Transverse colon (tissue), 4 donors: Measurements from ENCODE around the gene LRP3. TPM values are rescaled to one million over a fixed set of nuclear protein-coding genes. Genes with fewer than 3 reads are reported as not detected.

ENCODE experiments used
- DNase-seq: peaks from one replicate; pipeline ENCODE4 v3.0.0-alpha.2; 2019
- H3K27ac ChIP-seq, 4 donors: fragments of 200-600 bp; sonication (generic); 2 replicates each; pipeline ENCODE4 v1.5.1; 2016 to 2018; ENCODE audit warnings: inconsistent platforms in 4 of 4
- H3K27me3 ChIP-seq: fragments of 200-600 bp; sonication (generic); 2 replicates; pipeline ENCODE4 v1.5.1; 2017; ENCODE audit warnings: inconsistent platforms
- H3K36me3 ChIP-seq, 4 donors: fragments of 200-600 bp; sonication (generic); 2 replicates each; pipeline ENCODE4 v1.5.1; 2017 to 2019; ENCODE audit warnings: inconsistent platforms in 4 of 4
- H3K4me1 ChIP-seq, 4 donors: fragments of 200-600 bp; sonication (generic); 2 replicates each; pipeline ENCODE4 v1.5.1; 2017 to 2020; ENCODE audit warnings: inconsistent platforms in 4 of 4
- H3K4me3 ChIP-seq, 4 donors: fragments of 200-600 bp; sonication (generic); 1 replicate in 1 of 4; 2 replicates in 3 of 4; pipeline versions ENCODE4 v1.5.1 to v1.6.1; 2017 to 2019; ENCODE audit warnings: inconsistent platforms in 4 of 4
- H3K9me3 ChIP-seq, 2 donors: fragments of 200-600 bp; sonication (generic); 2 replicates each; pipeline ENCODE4 v1.5.1; 2017 to 2019; ENCODE audit warnings: inconsistent platforms in 2 of 2
- CTCF ChIP-seq, 5 experiments: fragments of 200-600 bp in 3 of 5; fragments of 450-650 bp in 2 of 5; sonication (generic) in 3 of 5; IDR thresholded peaks; 1 replicate in 2 of 5; 2 replicates in 3 of 5; pipeline ENCODE4 v1.5.1; 2016 to 2017; ENCODE audit warnings: antibody characterized with exemption in 5 of 5, inconsistent platforms in 3 of 5, mild to moderate bottlenecking in 2 of 5, moderate library complexity in 1 of 5
- EP300 ChIP-seq: sonication (generic); formaldehyde crosslinking; IDR thresholded peaks from one replicate; pipeline ENCODE4 v1.6.1; 2017; ENCODE audit warnings: antibody characterized with exemption, low read depth
- POLR2A ChIP-seq: fragments of 450-650 bp; IDR thresholded peaks from one replicate; pipeline ENCODE4 v1.6.1; 2016; ENCODE audit warnings: antibody characterized with exemption, mild to moderate bottlenecking, moderate library complexity
- POLR2AphosphoS5 ChIP-seq, 3 donors: sonication (generic); formaldehyde crosslinking; IDR thresholded peaks; one replicate each; pipeline ENCODE4 v1.6.1; 2016; ENCODE audit warnings: antibody characterized with exemption in 3 of 3
- WGBS, 2 donors: methylation state at CpG; one replicate each; pipeline ENCODE4 v1.1.5; 2018; ENCODE audit warnings: low coverage in 1 of 2; 5-methylcytosine and 5-hydroxymethylcytosine counted together
- in situ Hi-C, 4 donors: fragments of 200-750 bp; cut with MboI; loops; one replicate each; pipeline versions ENCODE4 v1.15.0 to v1.15.1; 2017; ENCODE audit warnings: low sequenced_read_pairs in 3 of 4, low pct_ligation_motif_present in 1 of 4, low pct_unique_long_range_greater_than_20kb in 1 of 4
- intact Hi-C: fragments of 100-400 bp; cut with DNase I; formaldehyde crosslinking; loops from one replicate; pipeline ENCODE4 v1.15.1; 2023; ENCODE audit warnings: low total_unique reads
- total RNA-seq, 4 donors: library from RNA; depleted of rRNA; stranded (reverse); fragments of >200 nt; gene quantifications; one replicate each; pipeline ENCODE4 v1.1.0, GENCODE V29; 2016

Gene LRP3
- total RNA-seq, 4 donors from 2014 or later: 12.5 to 23.6 (median 17.1) TPM

- whole genome bisulfite sequencing, 2 donors: 93 to 100% methylated on average over 1 to 15 of the region's 15 CpGs
- TF ChIP-seq POLR2AphosphoS5 (IDR thresholded peaks at IDR 0.05): no peak
- no peak for TF ChIP-seq CTCF (IDR thresholded peaks at IDR 0.05)
- TF ChIP-seq POLR2A: no peak
- TF ChIP-seq EP300: no peak
- no peaks in the 10 kb centered on the region for H3K27me3 ChIP-seq
- no peaks in the 10 kb centered on the region for H3K4me1 ChIP-seq
- DNase-seq: no peak
- in situ Hi-C loops: no loop called here
- H3K4me3 ChIP-seq: no peak overlapping the region
- H3K9me3 ChIP-seq: no peaks in the 10 kb centered on the region
- intact Hi-C loops: no loop called here
- H3K27ac ChIP-seq: no peak overlapping the region
- H3K36me3 ChIP-seq: no peaks in the 10 kb centered on the region
Observed at GRCh38 chr19:33201886-33202545, 7.9 kb downstream of the LRP3 start.

GRCh38 chr19:33202546-33203507 lies 8.7 kb downstream of the LRP3 start:
- in situ Hi-C loops: no loop called here

GRCh38 chr19:33203529-33203928 lies 9.4 kb downstream of the LRP3 start:
- Histone ChIP-seq H3K4me3 (no peak overlapping the region), H3K27me3 (no peaks in the 10 kb centered on the region), H3K4me1 (no peaks in the 10 kb centered on the region), H3K27ac (no peak overlapping the region), H3K36me3 (no peaks in the 10 kb centered on the region), H3K9me3 (no peaks in the 10 kb centered on the region)
- TF ChIP-seq EP300 (no peak), POLR2AphosphoS5 (IDR thresholded peaks at IDR 0.05) (no peak), CTCF (IDR thresholded peaks at IDR 0.05) (no peak), POLR2A (no peak)
- intact Hi-C loops (no loop called here), in situ Hi-C loops (no loop called here)
- no peak for DNase-seq
- WGBS, 2 donors: 82% methylated on average over 6 of the region's 6 CpGs; no CpG with 5 or more reads in 1 of the 2 donors

More at GRCh38 chr19:33202546-33203507, 8.7 kb downstream of the LRP3 start:
- no peaks in the 10 kb centered on the region for H3K36me3 ChIP-seq
- no peak overlapping the region for H3K27ac ChIP-seq
- no peaks in the 10 kb centered on the region for H3K9me3 ChIP-seq
- no peak overlapping the region for H3K4me3 ChIP-seq
- DNase-seq: no peak
- 90 to 91% methylated on average over 5 to 25 of the region's 27 CpGs for WGBS, 2 donors
- intact Hi-C loops: no loop called here
- TF ChIP-seq POLR2A (no peak), CTCF (IDR thresholded peaks at IDR 0.05) (no peak), POLR2AphosphoS5 (IDR thresholded peaks at IDR 0.05) (no peak), EP300 (no peak)
- no peaks in the 10 kb centered on the region for H3K27me3 ChIP-seq
- H3K4me1 ChIP-seq: no peaks in the 10 kb centered on the region
